Measurements from ENCODE around the gene KANK3.
A peak's percentile ranks its signal among the peaks of the same experiment; 100 is the strongest.

Gene KANK3

DNA sequence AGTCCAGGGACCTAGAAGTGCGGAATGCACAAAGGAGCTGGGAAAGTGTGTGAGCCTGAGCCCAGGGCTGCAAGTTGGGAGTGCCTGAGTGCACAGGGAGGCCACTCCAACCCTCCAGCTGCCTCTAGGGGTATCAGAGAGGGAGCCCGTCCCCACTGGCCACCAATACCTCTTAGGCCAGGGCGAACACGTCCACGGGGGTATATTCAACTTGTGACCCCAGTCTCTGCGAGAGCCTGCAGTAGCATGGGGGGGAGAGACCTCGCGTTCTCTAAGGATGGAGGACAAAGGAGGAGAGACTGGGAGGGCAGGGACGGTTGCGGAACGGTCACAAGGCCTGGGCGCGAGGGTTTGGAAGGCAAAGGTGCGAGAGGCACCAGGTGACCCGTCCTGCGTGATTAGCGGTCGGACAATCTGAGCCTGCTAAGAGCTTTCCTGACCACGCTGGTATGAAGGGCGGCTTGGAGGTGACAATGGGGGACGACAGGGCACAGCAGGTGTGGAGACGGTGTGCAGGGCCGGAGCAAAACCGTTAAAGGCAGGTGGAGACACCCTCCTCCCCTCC is 35.6 kb downstream of the KANK3 start:
- Histone ChIP-seq H2BK5ac (ENCODE audit: low read depth, low read length, poor library complexity, severe bottlenecking) (no peak overlapping the region), H2BK120ac (ENCODE audit: low read depth, low read length) (no peak overlapping the region), H3K18ac (ENCODE audit: low read depth in 1 of 2, low read length in 2 of 2) (peak overlapping the region in 1 of 2 experiments; percentile 15), H3K79me1 (replicated peaks; ENCODE audit: low read length, poor library complexity, severe bottlenecking) (peaks cover 14% of the 10 kb centered on the region), H3K4me2 (ENCODE audit: low read length, poor library complexity, severe bottlenecking) (peak overlapping the region; percentile 79), H3K27me3 (ENCODE audit: control insufficient read depth in 1 of 2, insufficient read depth in 1 of 2, low read length in 2 of 2) (no peaks in the 10 kb centered on the region), H3K9ac (ENCODE audit: low read length) (peak overlapping the region; percentile 69), H3K4me3 (ENCODE audit: insufficient read depth in 1 of 2, low read depth in 1 of 2, low read length in 2 of 2) (peak overlapping the region; percentile 65 to 82), H3K9me3 (ENCODE audit: control insufficient read depth, low read length) (no peaks in the 10 kb centered on the region), H3K4me1 (ENCODE audit: control insufficient read depth, insufficient read depth, low read depth, low read length) (peaks cover 21% of the 10 kb centered on the region), H4K8ac (ENCODE audit: low read length) (peak overlapping the region; percentile 42), H3K4ac (ENCODE audit: low read depth in 1 of 2, low read length in 2 of 2) (no peak overlapping the region), H2BK15ac (ENCODE audit: low read depth, poor library complexity, severe bottlenecking) (no peak overlapping the region), H3K14ac (ENCODE audit: low read length in 2 of 2) (no peak overlapping the region), H2AK5ac (ENCODE audit: low read length, severe bottlenecking) (no peak overlapping the region), H4K91ac (ENCODE audit: low read length) (no peak overlapping the region), H3K36me3 (ENCODE audit: control insufficient read depth in 1 of 2, insufficient read depth in 2 of 2, low read depth in 1 of 2, low read length in 2 of 2) (peaks cover 31 to 56% of the 10 kb centered on the region in 2 experiments), H3K27ac (ENCODE audit: low read length, poor library complexity, severe bottlenecking) (no peak overlapping the region), H2AFZ (ENCODE audit: low read depth, low read length) (peak overlapping the region; percentile 74), H3K23ac (ENCODE audit: low read length in 2 of 2) (no peak overlapping the region), H2BK12ac (ENCODE audit: low read length in 2 of 2) (no peak overlapping the region)
- 15% methylated on average over 24 of the region's 24 CpGs for WGBS
- DNase-seq = no peak

DNA sequence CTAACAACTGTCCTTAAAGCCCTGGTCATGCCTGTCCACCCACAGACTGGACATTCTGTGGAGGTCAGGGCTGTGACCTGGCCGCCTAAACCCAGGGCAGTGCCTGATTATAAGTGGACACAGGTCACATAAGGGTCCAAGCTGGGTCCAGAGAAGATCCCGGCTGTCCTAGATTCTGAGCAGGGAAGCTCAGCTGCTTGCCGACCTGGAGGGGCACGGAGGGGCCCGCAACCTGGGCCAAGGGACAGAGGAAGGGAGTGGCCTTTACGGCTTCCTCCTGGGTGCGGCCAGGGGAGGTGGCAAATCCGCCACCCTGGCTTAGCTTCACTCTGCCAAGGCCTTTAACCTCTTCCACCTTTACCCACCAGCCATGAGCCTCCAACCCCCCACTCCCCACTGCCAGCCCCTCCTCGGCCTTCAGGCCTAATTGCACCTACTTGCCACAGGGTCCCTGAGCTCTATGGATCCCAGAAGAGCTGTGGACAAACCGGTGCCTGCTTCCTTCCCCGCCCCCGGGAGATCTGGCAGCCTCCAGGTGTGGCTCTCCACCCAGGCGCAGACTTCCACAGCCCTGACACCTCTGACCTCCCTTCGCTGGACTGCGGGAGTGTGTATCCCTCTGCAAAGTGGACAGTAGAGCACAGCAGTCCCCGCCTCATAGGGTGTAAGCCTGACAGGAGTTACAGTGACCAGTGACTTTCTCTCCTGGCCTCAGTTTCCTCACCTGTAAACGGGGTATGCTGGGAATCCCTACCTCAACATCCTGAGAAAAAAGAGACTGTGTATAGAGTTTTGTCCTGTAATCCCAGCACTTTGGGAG is 36.6 kb downstream of the KANK3 start:
- Histone ChIP-seq H3K79me1 (replicated peaks; ENCODE audit: low read length, poor library complexity, severe bottlenecking) (peaks cover 12% of the 10 kb centered on the region), H2AFZ (ENCODE audit: low read depth, low read length) (no peak overlapping the region), H2BK5ac (ENCODE audit: low read depth, low read length, poor library complexity, severe bottlenecking) (no peak overlapping the region), H3K27ac (ENCODE audit: low read length, poor library complexity, severe bottlenecking) (no peak overlapping the region), H3K4me3 (ENCODE audit: insufficient read depth in 1 of 2, low read depth in 1 of 2, low read length in 2 of 2) (no peak overlapping the region), H2BK15ac (ENCODE audit: low read depth, poor library complexity, severe bottlenecking) (no peak overlapping the region), H3K4ac (ENCODE audit: low read depth in 1 of 2, low read length in 2 of 2) (no peak overlapping the region), H3K36me3 (ENCODE audit: control insufficient read depth in 1 of 2, insufficient read depth in 2 of 2, low read depth in 1 of 2, low read length in 2 of 2) (peaks cover 21 to 55% of the 10 kb centered on the region in 2 experiments), H2BK120ac (ENCODE audit: low read depth, low read length) (no peak overlapping the region), H3K14ac (ENCODE audit: low read length in 2 of 2) (no peak overlapping the region), H2AK5ac (ENCODE audit: low read length, severe bottlenecking) (no peak overlapping the region), H3K23ac (ENCODE audit: low read length in 2 of 2) (no peak overlapping the region), H3K27me3 (ENCODE audit: control insufficient read depth in 1 of 2, insufficient read depth in 1 of 2, low read length in 2 of 2) (no peaks in the 10 kb centered on the region), H4K8ac (ENCODE audit: low read length) (no peak overlapping the region), H4K91ac (ENCODE audit: low read length) (no peak overlapping the region), H2BK12ac (ENCODE audit: low read length in 2 of 2) (no peak overlapping the region), H3K4me1 (ENCODE audit: control insufficient read depth, insufficient read depth, low read depth, low read length) (peaks cover 18% of the 10 kb centered on the region), H3K9ac (ENCODE audit: low read length) (no peak overlapping the region), H3K4me2 (ENCODE audit: low read length, poor library complexity, severe bottlenecking) (no peak overlapping the region), H3K9me3 (ENCODE audit: control insufficient read depth, low read length) (no peaks in the 10 kb centered on the region), H3K18ac (ENCODE audit: low read depth in 1 of 2, low read length in 2 of 2) (no peak overlapping the region)
- WGBS = 88% methylated on average over 16 of the region's 17 CpGs
- no peak for DNase-seq

DNA sequence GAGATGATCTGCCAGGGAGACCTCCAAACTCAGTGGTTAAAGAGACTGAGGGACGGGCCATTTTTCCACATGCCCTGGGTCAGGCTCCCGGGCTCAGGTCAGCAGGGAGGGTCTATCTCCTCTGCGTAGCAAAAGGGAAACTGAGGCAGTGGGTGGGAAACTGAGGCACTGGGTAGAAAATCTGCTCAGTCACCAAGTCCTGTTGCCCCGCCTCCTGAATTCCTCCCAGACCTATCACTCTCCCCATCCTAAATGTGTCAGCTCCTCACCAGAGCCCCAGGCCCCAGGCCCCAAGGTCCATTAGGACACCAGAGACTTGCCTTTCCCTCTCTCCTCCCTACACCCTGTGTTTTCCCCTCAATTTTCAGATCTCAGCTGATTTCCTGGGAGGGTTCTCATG is 37.3 kb downstream of the KANK3 start:
- Histone ChIP-seq H3K9ac (ENCODE audit: low read length) (no peak overlapping the region), H3K23ac (ENCODE audit: low read length in 2 of 2) (no peak overlapping the region), H3K9me3 (ENCODE audit: control insufficient read depth, low read length) (no peaks in the 10 kb centered on the region), H4K91ac (ENCODE audit: low read length) (no peak overlapping the region), H3K4ac (ENCODE audit: low read depth in 1 of 2, low read length in 2 of 2) (no peak overlapping the region), H3K18ac (ENCODE audit: low read depth in 1 of 2, low read length in 2 of 2) (no peak overlapping the region), H3K4me1 (ENCODE audit: control insufficient read depth, insufficient read depth, low read depth, low read length) (peaks cover 18% of the 10 kb centered on the region), H2AFZ (ENCODE audit: low read depth, low read length) (no peak overlapping the region), H2BK120ac (ENCODE audit: low read depth, low read length) (no peak overlapping the region), H3K27me3 (ENCODE audit: control insufficient read depth in 1 of 2, insufficient read depth in 1 of 2, low read length in 2 of 2) (no peaks in the 10 kb centered on the region), H2BK12ac (ENCODE audit: low read length in 2 of 2) (no peak overlapping the region), H2AK5ac (ENCODE audit: low read length, severe bottlenecking) (no peak overlapping the region), H2BK5ac (ENCODE audit: low read depth, low read length, poor library complexity, severe bottlenecking) (no peak overlapping the region), H4K8ac (ENCODE audit: low read length) (no peak overlapping the region), H3K79me1 (replicated peaks; ENCODE audit: low read length, poor library complexity, severe bottlenecking) (peaks cover 10% of the 10 kb centered on the region), H3K27ac (ENCODE audit: low read length, poor library complexity, severe bottlenecking) (no peak overlapping the region), H2BK15ac (ENCODE audit: low read depth, poor library complexity, severe bottlenecking) (no peak overlapping the region), H3K36me3 (ENCODE audit: control insufficient read depth in 1 of 2, insufficient read depth in 2 of 2, low read depth in 1 of 2, low read length in 2 of 2) (peaks cover 14 to 48% of the 10 kb centered on the region in 2 experiments), H3K14ac (ENCODE audit: low read length in 2 of 2) (no peak overlapping the region), H3K4me3 (ENCODE audit: insufficient read depth in 1 of 2, low read depth in 1 of 2, low read length in 2 of 2) (no peak overlapping the region), H3K4me2 (ENCODE audit: low read length, poor library complexity, severe bottlenecking) (no peak overlapping the region)
- WGBS = 70% methylated on average over 4 of the region's 4 CpGs
- no peak for DNase-seq

DNA sequence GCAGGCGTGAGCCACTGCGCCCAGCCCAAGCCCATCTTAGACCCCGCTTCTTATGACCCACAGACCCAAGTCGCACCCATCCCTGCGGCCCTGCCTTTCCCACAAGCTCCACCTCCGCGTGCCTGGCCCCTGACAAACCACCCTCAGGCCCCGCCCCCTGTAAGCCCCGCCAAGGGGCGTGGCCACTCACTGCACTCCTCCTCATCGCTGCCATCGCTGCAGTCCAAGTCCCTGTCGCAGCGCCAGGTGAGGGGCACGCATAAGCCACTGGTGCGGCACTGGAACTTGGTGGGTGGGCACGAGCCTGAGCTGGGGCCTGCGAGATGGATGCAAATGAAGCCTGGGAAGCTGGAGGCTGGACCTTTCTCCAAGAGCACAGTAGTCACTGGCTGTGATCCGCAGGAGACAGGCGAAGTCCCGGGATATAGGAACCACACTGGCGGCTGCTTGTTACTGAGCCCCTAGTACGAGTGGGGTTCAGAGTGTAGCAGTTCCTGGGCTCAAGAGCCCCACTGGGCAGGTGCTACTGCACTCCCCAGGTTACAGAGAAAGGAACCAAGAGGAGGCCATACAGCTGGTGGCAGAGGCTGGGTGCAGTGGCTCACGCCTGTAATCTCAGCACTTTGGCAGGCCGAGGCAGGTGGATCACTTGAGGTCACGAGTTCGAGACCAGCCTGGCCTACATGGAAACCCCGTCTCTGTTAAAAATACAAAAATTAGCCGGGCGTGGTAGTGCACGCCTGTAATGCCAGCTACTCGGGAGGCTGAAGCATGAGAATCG is 38.0 kb downstream of the KANK3 start:
- Histone ChIP-seq H3K23ac (ENCODE audit: low read length in 2 of 2) (no peak overlapping the region), H3K9ac (ENCODE audit: low read length) (no peak overlapping the region), H3K14ac (ENCODE audit: low read length in 2 of 2) (peak overlapping the region in 1 of 2 experiments; percentile 18), H3K36me3 (ENCODE audit: control insufficient read depth in 1 of 2, insufficient read depth in 2 of 2, low read depth in 1 of 2, low read length in 2 of 2) (peaks cover 8 to 43% of the 10 kb centered on the region in 2 experiments), H3K4ac (ENCODE audit: low read depth in 1 of 2, low read length in 2 of 2) (no peak overlapping the region), H3K4me1 (ENCODE audit: control insufficient read depth, insufficient read depth, low read depth, low read length) (peaks cover 18% of the 10 kb centered on the region), H2AFZ (ENCODE audit: low read depth, low read length) (no peak overlapping the region), H2BK15ac (ENCODE audit: low read depth, poor library complexity, severe bottlenecking) (no peak overlapping the region), H4K8ac (ENCODE audit: low read length) (no peak overlapping the region), H3K9me3 (ENCODE audit: control insufficient read depth, low read length) (no peaks in the 10 kb centered on the region), H4K91ac (ENCODE audit: low read length) (no peak overlapping the region), H2BK120ac (ENCODE audit: low read depth, low read length) (no peak overlapping the region), H3K27ac (ENCODE audit: low read length, poor library complexity, severe bottlenecking) (no peak overlapping the region), H2AK5ac (ENCODE audit: low read length, severe bottlenecking) (no peak overlapping the region), H2BK5ac (ENCODE audit: low read depth, low read length, poor library complexity, severe bottlenecking) (no peak overlapping the region), H3K79me1 (replicated peaks; ENCODE audit: low read length, poor library complexity, severe bottlenecking) (peaks cover 10% of the 10 kb centered on the region), H3K4me2 (ENCODE audit: low read length, poor library complexity, severe bottlenecking) (no peak overlapping the region), H2BK12ac (ENCODE audit: low read length in 2 of 2) (no peak overlapping the region), H3K18ac (ENCODE audit: low read depth in 1 of 2, low read length in 2 of 2) (no peak overlapping the region), H3K27me3 (ENCODE audit: control insufficient read depth in 1 of 2, insufficient read depth in 1 of 2, low read length in 2 of 2) (no peaks in the 10 kb centered on the region), H3K4me3 (ENCODE audit: insufficient read depth in 1 of 2, low read depth in 1 of 2, low read length in 2 of 2) (no peak overlapping the region)
- 79% methylated on average over 33 of the region's 33 CpGs for WGBS
- no peak for DNase-seq

Data from mesenchymal stem cell (in vitro differentiated cells and primary cell).